ENCODE measurements around the gene IFRD1.

GRCh38 chr7:112453505-112454171, 3.4 kb downstream of the IFRD1 start:
- no peak for TF ChIP-seq EZH2 (IDR thresholded peaks at IDR 0.05; ENCODE audit: low read length, unreplicated experiment)
- TF ChIP-seq CTCF (conservative IDR thresholded peaks at IDR 0.05; ENCODE audit: low read depth, low read length) = no peak

Data from PC-3 (cell line).